ENCODE data around the gene SFTPA2. TPM values are rescaled to one million over a fixed set of nuclear protein-coding genes. Genes with fewer than 3 reads are reported as not detected.

SFTPA2 gene
- total RNA-seq, 2 experiments from 2014 or later: not detected

- ChIA-PET POLR2A (no interaction called here), CTCF (no interaction called here)
- H3K27ac Mint-ChIP-seq: no peak overlapping the region
- peaks cover 5 to 14% of the 10 kb centered on the region in 2 experiments for H3K27me3 ChIP-seq (ENCODE audit: control insufficient read depth in 1 of 2, insufficient read depth in 2 of 2, low read length in 2 of 2)
- no peaks in the 10 kb centered on the region for H3K36me3 ChIP-seq (ENCODE audit: insufficient read depth, low read length)
- no peak overlapping the region for H3K4me3 Mint-ChIP-seq
- H3K36me3 Mint-ChIP-seq (ENCODE audit: low read depth): no peaks in the 10 kb centered on the region
- intact Hi-C loops (cut with DNase I, micrococcal nuclease): loop anchor here in 1 of 2 experiments (10.0 kb wide), 2 partner anchors 481 to 691 kb away; no protein-coding TSS in a partner anchor
- ATAC-seq (ENCODE audit: poor library complexity) (no peak), DNase-seq (peak in 1 of 14 experiments; percentile 7)
- H3K9me3 Mint-ChIP-seq: no peaks in the 10 kb centered on the region
- H3K4me3 ChIP-seq (ENCODE audit: low read length): no peak overlapping the region
- H3K27me3 Mint-ChIP-seq: peaks cover 44% of the 10 kb centered on the region
- TF ChIP-seq CTCF (IDR thresholded peaks at IDR 0.05): no peak
- H3K9me3 ChIP-seq (ENCODE audit: control insufficient read depth in 1 of 2, insufficient read depth in 1 of 2, low read length in 2 of 2): no peaks in the 10 kb centered on the region
- H3K4me1 ChIP-seq (ENCODE audit: insufficient read depth, low read length): peaks cover 5% of the 10 kb centered on the region
- H3K4me1 Mint-ChIP-seq (ENCODE audit: low read depth): no peaks in the 10 kb centered on the region
- no peak overlapping the region for H3K27ac ChIP-seq (ENCODE audit: low read depth in 1 of 2, low read length in 2 of 2)
Observed at GRCh38 chr10:79563426-79563825, 3.2 kb upstream of the SFTPA2 start.

GRCh38 chr10:79562135-79562756 lies 2.0 kb upstream of the SFTPA2 start:
- ChIA-PET CTCF (no interaction called here), POLR2A (no interaction called here)
- intact Hi-C loops (cut with DNase I, micrococcal nuclease): loop anchor here (1.0 to 10.0 kb wide), 3 partner anchors 367 to 693 kb away; no protein-coding TSS in a partner anchor
- H3K4me1 ChIP-seq (ENCODE audit: insufficient read depth, low read length): peaks cover 5% of the 10 kb centered on the region
- no peaks in the 10 kb centered on the region for H3K36me3 Mint-ChIP-seq (ENCODE audit: low read depth)
- peaks cover 32% of the 10 kb centered on the region for H3K27me3 Mint-ChIP-seq
- no peak overlapping the region for H3K27ac Mint-ChIP-seq
- TF ChIP-seq CTCF (IDR thresholded peaks at IDR 0.05): peak; percentile 72
- H3K27ac ChIP-seq (ENCODE audit: low read depth in 1 of 2, low read length in 2 of 2): no peak overlapping the region
- no peak overlapping the region for H3K4me3 Mint-ChIP-seq
- H3K36me3 ChIP-seq (ENCODE audit: insufficient read depth, low read length): no peaks in the 10 kb centered on the region
- H3K27me3 ChIP-seq (ENCODE audit: control insufficient read depth in 1 of 2, insufficient read depth in 2 of 2, low read length in 2 of 2): peaks cover 5 to 14% of the 10 kb centered on the region in 2 experiments
- peak; percentile 77 for ATAC-seq (ENCODE audit: poor library complexity)
- H3K9me3 ChIP-seq (ENCODE audit: control insufficient read depth in 1 of 2, insufficient read depth in 1 of 2, low read length in 2 of 2): no peaks in the 10 kb centered on the region
- H3K4me1 Mint-ChIP-seq (ENCODE audit: low read depth): no peaks in the 10 kb centered on the region
- no peak overlapping the region for H3K4me3 ChIP-seq (ENCODE audit: low read length)
- peak; percentile 38 to 73 (median 48) for DNase-seq
- no peaks in the 10 kb centered on the region for H3K9me3 Mint-ChIP-seq

GRCh38 chr10:79561257-79561656 lies 1.1 kb upstream of the SFTPA2 start:
- H3K9me3 Mint-ChIP-seq: no peaks in the 10 kb centered on the region
- TF ChIP-seq CTCF (IDR thresholded peaks at IDR 0.05): no peak
- DNase-seq (no peak), ATAC-seq (ENCODE audit: poor library complexity) (no peak)
- H3K36me3 Mint-ChIP-seq (ENCODE audit: low read depth): no peaks in the 10 kb centered on the region
- no peaks in the 10 kb centered on the region for H3K4me1 Mint-ChIP-seq (ENCODE audit: low read depth)
- POLR2A ChIA-PET: no interaction called here
- Histone ChIP-seq H3K4me1 (ENCODE audit: insufficient read depth, low read length) (peaks cover 5% of the 10 kb centered on the region), H3K4me3 (ENCODE audit: low read length) (no peak overlapping the region), H3K27ac (ENCODE audit: low read depth in 1 of 2, low read length in 2 of 2) (no peak overlapping the region), H3K36me3 (ENCODE audit: insufficient read depth, low read length) (no peaks in the 10 kb centered on the region), H3K9me3 (ENCODE audit: control insufficient read depth in 1 of 2, insufficient read depth in 1 of 2, low read length in 2 of 2) (no peaks in the 10 kb centered on the region), H3K27me3 (ENCODE audit: control insufficient read depth in 1 of 2, insufficient read depth in 2 of 2, low read length in 2 of 2) (peaks cover 5 to 14% of the 10 kb centered on the region in 2 experiments)
- CTCF ChIA-PET: no interaction called here
- intact Hi-C loops (cut with DNase I, micrococcal nuclease): loop anchor here in 1 of 2 experiments (10.0 kb wide), 2 partner anchors 484 to 694 kb away; no protein-coding TSS in a partner anchor
- H3K27ac Mint-ChIP-seq: no peak overlapping the region
- H3K4me3 Mint-ChIP-seq: no peak overlapping the region
- peaks cover 25% of the 10 kb centered on the region for H3K27me3 Mint-ChIP-seq
